OCI-LY7 (cell line): ENCODE results near the gene KRTAP13-4. TPM values are rescaled to one million over a fixed set of nuclear protein-coding genes. Genes with fewer than 3 reads are reported as not detected.

ENCODE experiments used
- BruUV-seq: library from RNA; stranded (reverse); fragments of 400-500 nt; replicated peaks from 2 replicates; lab custom pipeline; 2021; lab: Mats Ljungman, UMichigan
- CTCF ChIA-PET: fragments of 300-600 bp; sonication (Branson Sonifier 250); formaldehyde crosslinking; loops from one replicate; lab custom pipeline; 2022; ENCODE audit warnings: antibody characterized with exemption; ENCODE audit not compliant: unreplicated experiment; lab: Charles Lee
- POLR2A ChIA-PET: fragments of 300-600 bp; sonication (Branson Sonifier 250); formaldehyde crosslinking; loops from one replicate; lab custom pipeline; 2022; ENCODE audit warnings: antibody characterized with exemption; lab: Charles Lee
- DNase-seq: peaks from one replicate; pipeline ENCODE4 v3.0.0-alpha.2; 2015; ENCODE audit warnings: low spot score
- H2AFZ ChIP-seq: fragments of 200-600 bp; sonication (generic), shearing (Covaris generic); 2 replicates; pipeline ENCODE4 v1.6.1; 2014; ENCODE audit warnings: mild to moderate bottlenecking, antibody characterized with exemption, low read length, moderate library complexity
- H3K27ac ChIP-seq: fragments of 200-600 bp; sonication (generic); 2 replicates; pipeline ENCODE4 v1.5.1; 2014; ENCODE audit warnings: mixed run types, low read depth, mild to moderate bottlenecking, moderate library complexity, low read length, inconsistent platforms; ENCODE audit not compliant: poor library complexity, severe bottlenecking
- H3K36me3 ChIP-seq: fragments of 200-600 bp; sonication (generic); 2 replicates; pipeline ENCODE4 v1.6.1; 2014; ENCODE audit warnings: mild to moderate bottlenecking, antibody characterized with exemption, low read length, moderate library complexity, mixed read lengths; ENCODE audit not compliant: insufficient read depth
- H3K4me1 ChIP-seq: fragments of 200-600 bp; sonication (generic); 2 replicates; pipeline ENCODE4 v1.5.1; 2014; ENCODE audit warnings: mild to moderate bottlenecking, low read length; ENCODE audit not compliant: insufficient read depth, poor library complexity, severe bottlenecking
- H3K4me2 ChIP-seq: fragments of 200-600 bp; sonication (generic); 2 replicates; pipeline ENCODE4 v1.6.1; 2014; ENCODE audit warnings: mild to moderate bottlenecking, low read length
- H3K4me3 ChIP-seq: fragments of 200-600 bp; sonication (generic); 2 replicates; pipeline ENCODE4 v1.5.1; 2014; ENCODE audit warnings: mild to moderate bottlenecking, low read depth, low read length; ENCODE audit not compliant: poor library complexity, severe bottlenecking
- H3K79me2 ChIP-seq: fragments of 200-600 bp; sonication (generic); 2 replicates; pipeline ENCODE4 v1.6.1; 2016; ENCODE audit warnings: low read depth, mild to moderate bottlenecking, low read length, moderate library complexity, mixed read lengths; ENCODE audit not compliant: insufficient read depth
- H3K9me2 ChIP-seq: fragments of 200-600 bp; sonication (generic); 2 replicates; pipeline ENCODE4 v1.6.1; 2016; ENCODE audit warnings: mild to moderate bottlenecking, low read length, mixed read lengths; ENCODE audit not compliant: insufficient read depth
- H3K9me3 ChIP-seq: fragments of 200-600 bp; sonication (generic); 2 replicates; pipeline ENCODE4 v1.6.1; 2014; ENCODE audit warnings: mild to moderate bottlenecking, mixed run types, low read length, mixed read lengths
- H4K20me1 ChIP-seq: fragments of 200-600 bp; sonication (generic); 2 replicates; pipeline ENCODE4 v1.6.1; 2014; ENCODE audit warnings: mild to moderate bottlenecking, antibody characterized with exemption, low read length, moderate library complexity, mixed read lengths; ENCODE audit not compliant: insufficient read depth
- EZH2phosphoT487 ChIP-seq: fragments of 200-600 bp; sonication (generic); IDR thresholded peaks from 2 replicates; pipeline ENCODE4 v1.6.1; 2018; ENCODE audit warnings: low read depth, borderline replicate concordance, mild to moderate bottlenecking, mixed run types, antibody characterized with exemption, low read length, moderate library complexity, mixed read lengths
- intact Hi-C: fragments of 100-400 bp; cut with micrococcal nuclease; formaldehyde crosslinking; loops from one replicate; pipeline ENCODE4 v1.10.0; 2022; ENCODE audit not compliant: unreplicated experiment
- total RNA-seq, 2 experiments: library from RNA; depleted of rRNA in 1 of 2; stranded (reverse); fragments of >200 nt in 1 of 2; shearing (Covaris generic) in 1 of 2; gene quantifications; 2 replicates each; pipeline ENCODE4 v1.2.3, GENCODE V29; 2014 to 2022
- TF ChIP-seq, protein P1 (sequence below): fragments of 200-600 bp; sonication (generic); conservative IDR thresholded peaks from 2 replicates; pipeline ENCODE4 v1.5.1; 2014; ENCODE audit warnings: mild to moderate bottlenecking, antibody characterized with exemption, low read length, moderate library complexity, mixed read lengths

Gene KRTAP13-4
- total RNA-seq, 2 experiments from 2014 or later = not detected

DNA sequence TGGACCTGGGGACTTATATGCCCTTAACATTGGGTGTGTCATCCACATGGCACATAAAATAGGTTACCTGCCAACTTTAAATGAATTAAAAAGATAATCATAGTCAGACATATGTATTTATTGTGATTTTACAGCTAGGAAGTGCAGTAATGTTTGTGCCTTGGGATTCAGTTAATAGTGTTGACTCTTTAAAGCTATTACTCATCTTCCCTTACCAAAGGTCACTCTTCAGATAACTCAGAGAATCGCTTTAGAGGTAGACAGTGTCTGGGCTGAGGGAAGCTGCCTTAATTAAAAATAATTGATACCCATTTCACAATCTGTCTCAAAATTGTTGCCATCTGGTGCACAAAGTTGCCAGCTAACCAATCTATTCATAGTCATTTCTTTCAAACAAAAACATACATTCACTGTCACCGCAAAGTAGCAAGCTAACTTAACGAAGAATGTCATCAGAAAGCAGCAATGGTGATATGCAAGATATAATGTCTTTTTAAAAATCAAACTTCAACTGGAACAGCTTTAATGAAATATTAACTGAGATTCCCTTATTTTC is 7.1 kb downstream of the KRTAP13-4 start:
- Histone ChIP-seq H3K36me3 (no peaks in the 10 kb centered on the region), H3K4me1 (no peaks in the 10 kb centered on the region), H2AFZ (no peak overlapping the region)

DNA sequence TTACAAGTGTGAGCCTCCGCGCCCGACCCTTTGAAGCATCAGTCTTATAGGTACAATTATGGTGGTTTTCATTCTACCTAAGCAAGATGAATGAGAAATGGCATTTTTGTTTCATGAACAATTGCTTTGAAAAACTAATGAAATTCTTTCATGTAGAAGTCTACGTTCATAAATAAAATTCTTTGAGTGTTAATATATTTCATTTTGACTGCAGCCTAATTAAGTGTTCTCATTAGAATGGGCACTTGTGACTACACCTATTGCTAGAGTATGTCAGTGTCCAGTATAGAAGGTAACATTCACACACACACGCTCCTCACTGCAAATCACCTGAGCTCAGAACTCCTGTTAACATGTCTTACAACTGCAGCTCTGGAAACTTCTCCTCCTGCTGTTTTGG is 10.0 kb downstream of the KRTAP13-4 start, which contains the start of gene KRTAP15-1:
Gene KRTAP15-1 (plus strand): TSS at position 301 of the 400 bp plus-strand sequence. CDS start 53 bp downstream, at position 354.
- H3K9me3 ChIP-seq = no peaks in the 10 kb centered on the region
- CTCF ChIA-PET = no interaction called here
- no peak for TF ChIP-seq EZH2phosphoT487
- TF ChIP-seq, protein P1, sequence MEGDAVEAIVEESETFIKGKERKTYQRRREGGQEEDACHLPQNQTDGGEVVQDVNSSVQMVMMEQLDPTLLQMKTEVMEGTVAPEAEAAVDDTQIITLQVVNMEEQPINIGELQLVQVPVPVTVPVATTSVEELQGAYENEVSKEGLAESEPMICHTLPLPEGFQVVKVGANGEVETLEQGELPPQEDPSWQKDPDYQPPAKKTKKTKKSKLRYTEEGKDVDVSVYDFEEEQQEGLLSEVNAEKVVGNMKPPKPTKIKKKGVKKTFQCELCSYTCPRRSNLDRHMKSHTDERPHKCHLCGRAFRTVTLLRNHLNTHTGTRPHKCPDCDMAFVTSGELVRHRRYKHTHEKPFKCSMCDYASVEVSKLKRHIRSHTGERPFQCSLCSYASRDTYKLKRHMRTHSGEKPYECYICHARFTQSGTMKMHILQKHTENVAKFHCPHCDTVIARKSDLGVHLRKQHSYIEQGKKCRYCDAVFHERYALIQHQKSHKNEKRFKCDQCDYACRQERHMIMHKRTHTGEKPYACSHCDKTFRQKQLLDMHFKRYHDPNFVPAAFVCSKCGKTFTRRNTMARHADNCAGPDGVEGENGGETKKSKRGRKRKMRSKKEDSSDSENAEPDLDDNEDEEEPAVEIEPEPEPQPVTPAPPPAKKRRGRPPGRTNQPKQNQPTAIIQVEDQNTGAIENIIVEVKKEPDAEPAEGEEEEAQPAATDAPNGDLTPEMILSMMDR = no peak
- H3K4me3 ChIP-seq = no peak within 1 kb of the TSS
- no peaks in the 10 kb centered on the region for H3K79me2 ChIP-seq
- H3K36me3 ChIP-seq = no peaks in the 10 kb centered on the region
- H4K20me1 ChIP-seq = no peaks in the 10 kb centered on the region
- no TSS peak for BruUV-seq
- intact Hi-C loops = no loop called here
- DNase-seq = no peak
- no peaks in the 10 kb centered on the region for H3K4me1 ChIP-seq
- H3K4me2 ChIP-seq = no peak within 1 kb of the TSS
- no peak within 1 kb of the TSS for H3K27ac ChIP-seq
- POLR2A ChIA-PET = no interaction called here
- no peak within 1 kb of the TSS for H2AFZ ChIP-seq
- H3K9me2 ChIP-seq = no peaks in the 10 kb centered on the region

More for the DNA sequence above, 7.1 kb downstream of the KRTAP13-4 start:
- intact Hi-C loops = no loop called here
- Histone ChIP-seq H3K27ac (no peak overlapping the region), H4K20me1 (no peaks in the 10 kb centered on the region), H3K4me2 (no peak overlapping the region), H3K79me2 (no peaks in the 10 kb centered on the region), H3K9me2 (no peaks in the 10 kb centered on the region), H3K9me3 (no peaks in the 10 kb centered on the region), H3K4me3 (no peak overlapping the region)
- TF ChIP-seq EZH2phosphoT487 = no peak
- TF ChIP-seq, protein P1 = no peak
- ChIA-PET POLR2A (no interaction called here), CTCF (no interaction called here)
- no peak for DNase-seq
- BruUV-seq = no TSS peak

GRCh38 chr21:30443226-30443625 is 13.2 kb downstream of the KRTAP13-4 start:
- Histone ChIP-seq H3K9me3 (no peaks in the 10 kb centered on the region), H3K4me1 (no peaks in the 10 kb centered on the region), H3K79me2 (no peaks in the 10 kb centered on the region), H3K27ac (no peak overlapping the region), H3K9me2 (no peaks in the 10 kb centered on the region), H4K20me1 (no peaks in the 10 kb centered on the region), H3K36me3 (no peaks in the 10 kb centered on the region), H3K4me3 (no peak overlapping the region), H2AFZ (no peak overlapping the region), H3K4me2 (no peak overlapping the region)
- intact Hi-C loops = no loop called here
- no peak for TF ChIP-seq EZH2phosphoT487
- DNase-seq = no peak
- BruUV-seq = no TSS peak
- ChIA-PET CTCF (no interaction called here), POLR2A (interaction anchor here (0.6 to 1.4 kb wide), 3 partner anchors 84 to 209 kb away, joined by 4 to 8 read pairs (median 6); no protein-coding TSS in a partner anchor)
